Left ventricle myocardium inferior (tissue), 1 donor: ENCODE results near the gene SCAMP5. TPM values are rescaled to one million over a fixed set of nuclear protein-coding genes. Genes with fewer than 3 reads are reported as not detected.

ENCODE experiments used
- DNase-seq: peaks from one replicate; pipeline ENCODE4 v3.0.0-alpha.2; 2020
- H3K27ac ChIP-seq: fragments of 200-600 bp; replicated peaks from 2 replicates; pipeline ENCODE4 v1.8.0; 2021
- H3K27me3 ChIP-seq: fragments of 200-600 bp; 2 replicates; pipeline ENCODE4 v1.8.0; 2021; ENCODE audit warnings: low read depth
- H3K36me3 ChIP-seq: fragments of 200-600 bp; 2 replicates; pipeline ENCODE4 v1.8.0; 2021
- H3K4me1 ChIP-seq: fragments of 200-600 bp; 2 replicates; pipeline ENCODE4 v1.8.0; 2021
- H3K4me3 ChIP-seq: fragments of 200-600 bp; 2 replicates; pipeline ENCODE4 v1.8.0; 2021; ENCODE audit warnings: mild to moderate bottlenecking, moderate library complexity
- H3K9me3 ChIP-seq: fragments of 200-600 bp; replicated peaks from 2 replicates; pipeline ENCODE4 v1.8.0; 2021
- intact Hi-C: fragments of 100-400 bp; cut with micrococcal nuclease; formaldehyde crosslinking; loops from one replicate; pipeline ENCODE4 v1.11.0; 2022
- total RNA-seq: library from RNA; stranded (reverse); fragmentation: NEBNext Ultra II Directional; extraction: Animal tissue kit (Norgen Biotek cat#: 25700); gene quantifications from one replicate; pipeline ENCODE4 v1.2.1, GENCODE V29; 2021
- TF ChIP-seq, protein P1 (sequence below): fragments of 200-600 bp; IDR thresholded peaks from 2 replicates; pipeline ENCODE4 v1.8.0; 2021; ENCODE audit warnings: antibody characterized with exemption, mild to moderate bottlenecking, borderline replicate concordance
- donor health status: DM: no; HTN: yes; CAD: no; lungs with severe emphysema.

Gene SCAMP5
- total RNA-seq, 1 donor from 2014 or later: 3.0 TPM

DNA sequence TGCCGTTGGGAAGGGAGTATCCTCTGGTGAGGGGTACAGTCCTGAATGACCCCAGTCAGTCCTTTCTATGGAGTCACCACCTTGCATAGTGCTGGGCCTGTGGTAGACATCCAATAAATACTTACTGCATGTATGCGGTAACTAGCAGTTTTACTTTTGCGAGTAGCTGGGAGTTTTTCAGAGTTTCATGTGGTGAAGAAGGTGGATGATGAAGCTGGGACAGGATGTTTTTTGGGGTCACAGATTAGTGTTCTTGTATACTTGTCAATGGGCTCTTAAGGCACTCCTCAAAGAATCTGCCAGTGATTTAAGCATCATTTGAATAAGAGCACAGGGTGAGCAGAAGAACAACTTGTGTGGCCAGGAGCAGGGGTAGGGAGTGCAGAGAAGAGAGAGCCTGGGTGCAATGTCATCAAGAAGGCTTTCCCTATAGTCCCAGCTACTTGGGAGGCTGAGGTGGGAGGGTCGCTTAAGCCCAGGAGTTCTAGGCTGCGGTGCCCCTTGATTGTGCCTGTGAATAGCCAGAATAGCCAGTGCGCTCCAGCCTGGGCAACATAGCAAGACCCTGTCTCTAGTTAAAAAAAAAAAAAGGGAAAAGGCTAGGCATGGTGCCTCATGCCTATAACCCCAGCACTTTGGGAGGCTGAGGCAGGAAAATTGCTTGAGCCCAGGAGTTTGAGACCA, 50.1 kb downstream of the SCAMP5 start:
- Histone ChIP-seq H3K4me1 (peaks cover 90% of the 10 kb centered on the region), H3K27me3 (no peaks in the 10 kb centered on the region), H3K4me3 (no peak overlapping the region), H3K27ac (peak overlapping the region; percentile 97), H3K9me3 (no peaks in the 10 kb centered on the region), H3K36me3 (no peaks in the 10 kb centered on the region)
- intact Hi-C loops: no loop called here
- TF ChIP-seq, protein P1, sequence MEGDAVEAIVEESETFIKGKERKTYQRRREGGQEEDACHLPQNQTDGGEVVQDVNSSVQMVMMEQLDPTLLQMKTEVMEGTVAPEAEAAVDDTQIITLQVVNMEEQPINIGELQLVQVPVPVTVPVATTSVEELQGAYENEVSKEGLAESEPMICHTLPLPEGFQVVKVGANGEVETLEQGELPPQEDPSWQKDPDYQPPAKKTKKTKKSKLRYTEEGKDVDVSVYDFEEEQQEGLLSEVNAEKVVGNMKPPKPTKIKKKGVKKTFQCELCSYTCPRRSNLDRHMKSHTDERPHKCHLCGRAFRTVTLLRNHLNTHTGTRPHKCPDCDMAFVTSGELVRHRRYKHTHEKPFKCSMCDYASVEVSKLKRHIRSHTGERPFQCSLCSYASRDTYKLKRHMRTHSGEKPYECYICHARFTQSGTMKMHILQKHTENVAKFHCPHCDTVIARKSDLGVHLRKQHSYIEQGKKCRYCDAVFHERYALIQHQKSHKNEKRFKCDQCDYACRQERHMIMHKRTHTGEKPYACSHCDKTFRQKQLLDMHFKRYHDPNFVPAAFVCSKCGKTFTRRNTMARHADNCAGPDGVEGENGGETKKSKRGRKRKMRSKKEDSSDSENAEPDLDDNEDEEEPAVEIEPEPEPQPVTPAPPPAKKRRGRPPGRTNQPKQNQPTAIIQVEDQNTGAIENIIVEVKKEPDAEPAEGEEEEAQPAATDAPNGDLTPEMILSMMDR: no peak
- no peak for DNase-seq

DNA sequence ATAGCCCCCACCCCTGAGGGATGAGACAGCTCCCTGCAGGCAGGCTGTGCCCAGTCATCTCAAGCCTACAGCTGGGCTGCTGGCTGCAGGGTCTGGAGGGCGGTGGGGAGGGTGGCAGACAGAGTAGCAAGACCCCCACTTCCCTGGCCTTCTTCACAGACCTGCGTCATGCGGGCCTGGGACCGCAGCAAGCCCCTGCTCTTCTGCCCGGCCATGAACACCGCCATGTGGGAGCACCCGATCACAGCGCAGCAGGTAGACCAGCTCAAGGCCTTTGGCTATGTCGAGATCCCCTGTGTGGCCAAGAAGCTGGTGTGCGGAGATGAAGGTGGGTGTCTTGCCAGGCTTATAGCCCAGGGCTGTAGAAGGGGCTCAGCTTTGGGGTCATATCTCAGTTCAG, 53.0 kb downstream of the SCAMP5 start:
- Histone ChIP-seq H3K36me3 (no peaks in the 10 kb centered on the region), H3K4me1 (peaks cover 100% of the 10 kb centered on the region), H3K4me3 (no peak overlapping the region), H3K27me3 (no peaks in the 10 kb centered on the region), H3K27ac (peak overlapping the region; percentile 97), H3K9me3 (no peaks in the 10 kb centered on the region)
- TF ChIP-seq, protein P1: no peak
- no peak for DNase-seq
- intact Hi-C loops: no loop called here

DNA sequence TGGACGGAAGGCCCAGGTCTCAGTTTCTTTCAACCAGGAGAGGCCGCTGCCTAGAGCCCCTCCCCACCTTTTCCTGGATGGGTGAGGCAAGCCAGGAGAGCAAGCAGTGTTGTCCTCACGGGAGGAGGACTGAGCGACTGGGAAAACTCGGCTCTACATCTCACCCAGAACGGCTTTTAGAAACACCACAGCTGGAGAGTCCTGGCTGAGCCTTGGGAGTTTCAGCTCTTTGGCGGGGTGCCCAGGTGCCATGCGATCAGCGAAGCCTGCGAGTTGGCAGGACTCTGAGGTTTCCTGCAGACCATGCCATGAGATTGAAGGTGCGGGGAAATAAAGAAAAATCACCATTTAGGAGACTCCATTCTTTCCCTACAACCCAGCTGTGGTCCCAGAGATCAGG, 54.0 kb downstream of the SCAMP5 start:
- peak; percentile 86 for DNase-seq
- Histone ChIP-seq H3K4me1 (peaks cover 100% of the 10 kb centered on the region), H3K27me3 (no peaks in the 10 kb centered on the region), H3K9me3 (no peaks in the 10 kb centered on the region), H3K4me3 (no peak overlapping the region), H3K27ac (peak overlapping the region; percentile 97), H3K36me3 (no peaks in the 10 kb centered on the region)
- intact Hi-C loops: no loop called here
- TF ChIP-seq, protein P1: no peak

DNA sequence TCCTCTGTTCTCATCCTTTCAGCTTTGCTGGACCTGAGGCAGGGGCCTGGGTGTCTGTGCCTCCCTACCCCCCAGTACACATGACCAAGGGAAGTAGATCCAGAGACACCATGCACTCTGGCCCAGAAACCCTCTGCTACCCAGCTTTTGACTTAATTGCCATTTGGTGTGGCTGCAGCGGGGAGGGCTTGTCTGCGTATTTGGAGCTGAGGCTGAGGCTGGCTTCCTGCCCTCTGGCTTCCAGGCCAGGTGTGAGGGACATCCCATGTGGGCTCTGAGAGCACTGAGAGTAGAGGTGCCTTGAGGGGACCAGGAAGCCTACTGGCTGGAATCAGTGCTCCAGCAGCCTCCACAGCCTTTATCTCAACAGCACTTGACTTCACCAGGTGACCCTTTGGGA, 54.9 kb downstream of the SCAMP5 start:
- TF ChIP-seq, protein P1: no peak
- peaks cover 100% of the 10 kb centered on the region for H3K4me1 ChIP-seq

DNA sequence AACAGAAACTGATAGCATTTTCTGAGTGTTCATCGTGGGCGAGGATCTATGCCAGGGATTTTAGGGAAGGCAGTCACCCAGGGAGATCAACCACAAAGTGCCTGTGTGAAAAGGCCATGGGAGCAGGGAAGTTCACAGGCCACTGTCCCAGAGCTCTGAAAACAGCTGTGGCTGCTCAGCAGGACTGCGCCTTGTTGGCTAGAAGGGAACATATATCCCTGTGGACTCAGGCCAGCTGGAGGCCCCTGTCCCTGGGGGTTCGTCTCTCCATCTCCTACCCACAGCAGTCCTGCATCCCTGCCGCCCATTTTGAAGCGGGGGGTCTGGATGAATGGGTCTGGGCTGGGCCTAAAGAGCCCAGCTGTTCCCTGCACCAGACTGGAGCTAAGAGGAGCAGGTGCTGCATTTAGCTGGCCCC, 55.8 kb downstream of the SCAMP5 start:
- Histone ChIP-seq H3K9me3 (no peaks in the 10 kb centered on the region), H3K27ac (peak overlapping the region; percentile 97), H3K4me1 (peaks cover 94% of the 10 kb centered on the region), H3K27me3 (no peaks in the 10 kb centered on the region), H3K4me3 (no peak overlapping the region), H3K36me3 (no peaks in the 10 kb centered on the region)
- intact Hi-C loops: no loop called here
- TF ChIP-seq, protein P1: no peak
- DNase-seq: peak; percentile 62

More for the DNA sequence above, 54.9 kb downstream of the SCAMP5 start:
- no peak for DNase-seq
- peak overlapping the region; percentile 97 for H3K27ac ChIP-seq
- H3K4me3 ChIP-seq: no peak overlapping the region
- H3K36me3 ChIP-seq: no peaks in the 10 kb centered on the region
- intact Hi-C loops: no loop called here
- H3K27me3 ChIP-seq: no peaks in the 10 kb centered on the region
- no peaks in the 10 kb centered on the region for H3K9me3 ChIP-seq
